ENCODE data around the gene TBC1D24. TPM values are rescaled to one million over a fixed set of nuclear protein-coding genes. Genes with fewer than 3 reads are reported as not detected.

Gene TBC1D24
- total RNA-seq, 1 experiment from 2014 or later: 15.8 TPM

DNA sequence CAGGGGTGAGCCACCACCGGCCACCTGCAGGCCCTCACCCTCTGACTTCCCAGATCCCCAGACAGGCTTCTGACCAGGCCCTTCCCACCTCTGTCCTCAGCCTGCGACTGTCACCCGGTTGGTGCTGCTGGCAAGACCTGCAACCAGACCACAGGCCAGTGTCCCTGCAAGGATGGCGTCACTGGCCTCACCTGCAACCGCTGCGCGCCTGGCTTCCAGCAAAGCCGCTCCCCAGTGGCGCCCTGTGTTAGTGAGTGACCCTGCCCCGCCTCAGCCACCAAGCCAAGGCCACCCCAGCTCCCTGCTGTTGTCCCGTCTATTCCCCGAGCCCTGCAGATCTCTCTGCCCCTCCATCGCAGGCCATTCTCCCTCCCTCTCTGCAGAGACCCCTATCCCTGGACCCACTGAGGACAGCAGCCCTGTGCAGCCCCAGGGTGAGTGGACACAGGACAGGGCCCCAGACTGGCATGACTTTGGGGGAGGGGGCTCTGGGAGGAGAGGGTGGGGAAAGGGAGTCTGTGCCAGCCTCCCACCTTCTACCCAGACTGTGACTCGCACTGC, 2.0 kb upstream of the TBC1D24 start:
- Histone ChIP-seq H2AFZ (ENCODE audit: low read length) (no peak overlapping the region), H4K20me1 (ENCODE audit: insufficient read depth, low read depth, low read length) (peaks cover 31% of the 10 kb centered on the region), H3K79me2 (ENCODE audit: low read length) (peaks cover 35% of the 10 kb centered on the region), H3K9ac (ENCODE audit: low read length) (peak overlapping the region; percentile 100), H3K4me3 (ENCODE audit: low read length) (peak overlapping the region; percentile 100; the same call in 1 of the 2 replicates), H3K36me3 (ENCODE audit: insufficient read depth, low read length) (no peaks in the 10 kb centered on the region), H3K9me2 (replicated peaks; ENCODE audit: insufficient read depth, low read length) (no peaks in the 10 kb centered on the region), H3K9me3 (ENCODE audit: low read length) (no peaks in the 10 kb centered on the region), H3K4me2 (ENCODE audit: low read depth, low read length, poor library complexity, severe bottlenecking) (peak overlapping the region; percentile 96), H3K4me1 (ENCODE audit: low read length) (peaks cover 77% of the 10 kb centered on the region), H3K27me3 (ENCODE audit: low read length) (no peaks in the 10 kb centered on the region), H3K27ac (ENCODE audit: low read length) (peak overlapping the region; percentile 91)
- DNase-seq: no peak

DNA sequence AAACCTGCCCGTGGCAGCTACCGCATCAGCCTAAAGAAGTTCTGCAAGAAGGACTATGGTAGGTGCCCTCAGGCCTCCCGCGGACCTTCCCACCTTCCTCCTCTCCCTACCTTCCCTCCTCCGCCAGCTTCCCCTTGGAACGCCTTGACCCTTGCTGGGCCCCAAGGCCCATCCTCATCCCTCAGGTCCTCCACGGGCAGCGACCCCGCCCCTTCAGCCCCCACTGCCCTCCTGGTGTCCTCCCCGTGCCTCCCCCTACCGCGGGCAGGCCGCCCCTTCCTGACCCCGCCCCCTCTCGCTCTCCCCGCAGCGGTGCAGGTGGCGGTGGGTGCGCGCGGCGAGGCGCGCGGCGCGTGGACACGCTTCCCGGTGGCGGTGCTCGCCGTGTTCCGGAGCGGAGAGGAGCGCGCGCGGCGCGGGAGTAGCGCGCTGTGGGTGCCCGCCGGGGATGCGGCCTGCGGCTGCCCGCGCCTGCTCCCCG, 1.4 kb upstream of the TBC1D24 start:
- H3K4me2 ChIP-seq (ENCODE audit: low read depth, low read length, poor library complexity, severe bottlenecking): peak overlapping the region; percentile 96
- peaks cover 40% of the 10 kb centered on the region for H3K79me2 ChIP-seq (ENCODE audit: low read length)
- H3K4me3 ChIP-seq (ENCODE audit: low read length): peak overlapping the region; percentile 100; the same call in 1 of the 2 replicates
- H4K20me1 ChIP-seq (ENCODE audit: insufficient read depth, low read depth, low read length): peaks cover 36% of the 10 kb centered on the region
- H3K36me3 ChIP-seq (ENCODE audit: insufficient read depth, low read length): no peaks in the 10 kb centered on the region
- no peaks in the 10 kb centered on the region for H3K27me3 ChIP-seq (ENCODE audit: low read length)
- no peak overlapping the region for H2AFZ ChIP-seq (ENCODE audit: low read length)
- H3K4me1 ChIP-seq (ENCODE audit: low read length): peaks cover 72% of the 10 kb centered on the region
- H3K27ac ChIP-seq (ENCODE audit: low read length): peak overlapping the region; percentile 91
- peak overlapping the region; percentile 100 for H3K9ac ChIP-seq (ENCODE audit: low read length)
- H3K9me2 ChIP-seq (replicated peaks; ENCODE audit: insufficient read depth, low read length): no peaks in the 10 kb centered on the region
- H3K9me3 ChIP-seq (ENCODE audit: low read length): no peaks in the 10 kb centered on the region
- peak; percentile 78 for DNase-seq

DNA sequence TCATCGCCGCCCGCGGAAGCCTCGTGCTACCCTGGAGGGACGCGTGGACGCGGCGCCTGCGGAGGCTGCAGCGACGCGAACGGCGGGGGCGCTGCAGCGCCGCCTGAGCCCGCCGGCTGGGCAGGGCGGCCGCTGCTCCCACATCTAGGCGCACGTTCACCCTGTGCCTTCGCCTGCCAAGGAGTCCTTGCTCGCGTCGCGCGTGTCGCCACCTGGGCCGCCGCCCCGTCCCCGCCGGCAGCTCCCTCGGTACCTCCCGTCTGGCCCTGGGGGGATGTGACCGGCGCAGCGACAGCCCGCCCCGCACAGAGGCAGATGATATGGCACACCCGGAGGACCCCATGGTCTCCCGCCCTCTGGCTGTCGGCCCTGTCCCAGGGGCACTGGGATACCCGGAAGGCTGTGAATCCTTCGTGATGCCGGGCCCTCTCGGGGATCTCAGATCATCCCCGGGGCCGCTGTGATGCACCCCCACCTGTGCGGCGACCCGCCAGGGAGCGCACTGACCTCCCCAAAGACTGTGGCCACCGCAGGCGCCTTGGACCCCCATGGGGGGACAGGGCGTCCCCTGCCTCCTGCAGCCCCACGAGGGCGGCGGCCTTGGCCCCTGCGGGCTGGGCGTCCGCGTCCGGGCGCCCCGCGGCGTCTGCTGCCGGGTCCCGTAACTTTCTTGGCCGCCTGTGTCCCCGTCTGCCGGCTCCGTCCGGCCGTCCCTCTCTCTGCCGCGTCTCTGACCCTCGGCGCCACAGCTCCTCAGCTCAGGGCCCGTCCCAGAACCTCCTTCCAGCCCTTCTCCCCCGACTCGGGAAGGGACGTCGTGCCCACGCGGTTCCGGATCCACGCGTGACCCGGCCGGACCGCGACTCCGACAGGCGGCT, 689 bp upstream of the TBC1D24 start:
- Histone ChIP-seq H3K79me2 (ENCODE audit: low read length) (peaks cover 46% of the 10 kb centered on the region), H3K4me1 (ENCODE audit: low read length) (peaks cover 65% of the 10 kb centered on the region), H2AFZ (ENCODE audit: low read length) (peak overlapping the region; percentile 50; the same call in 1 of the 2 replicates), H3K9me2 (replicated peaks; ENCODE audit: insufficient read depth, low read length) (no peaks in the 10 kb centered on the region), H4K20me1 (ENCODE audit: insufficient read depth, low read depth, low read length) (peaks cover 38% of the 10 kb centered on the region), H3K9me3 (ENCODE audit: low read length) (no peaks in the 10 kb centered on the region), H3K27me3 (ENCODE audit: low read length) (no peaks in the 10 kb centered on the region), H3K9ac (ENCODE audit: low read length) (peak overlapping the region; percentile 100), H3K27ac (ENCODE audit: low read length) (peak overlapping the region; percentile 91), H3K4me2 (ENCODE audit: low read depth, low read length, poor library complexity, severe bottlenecking) (peak overlapping the region; percentile 99), H3K4me3 (ENCODE audit: low read length) (peak overlapping the region; percentile 100), H3K36me3 (ENCODE audit: insufficient read depth, low read length) (no peaks in the 10 kb centered on the region)
- peak; percentile 83 for DNase-seq

DNA sequence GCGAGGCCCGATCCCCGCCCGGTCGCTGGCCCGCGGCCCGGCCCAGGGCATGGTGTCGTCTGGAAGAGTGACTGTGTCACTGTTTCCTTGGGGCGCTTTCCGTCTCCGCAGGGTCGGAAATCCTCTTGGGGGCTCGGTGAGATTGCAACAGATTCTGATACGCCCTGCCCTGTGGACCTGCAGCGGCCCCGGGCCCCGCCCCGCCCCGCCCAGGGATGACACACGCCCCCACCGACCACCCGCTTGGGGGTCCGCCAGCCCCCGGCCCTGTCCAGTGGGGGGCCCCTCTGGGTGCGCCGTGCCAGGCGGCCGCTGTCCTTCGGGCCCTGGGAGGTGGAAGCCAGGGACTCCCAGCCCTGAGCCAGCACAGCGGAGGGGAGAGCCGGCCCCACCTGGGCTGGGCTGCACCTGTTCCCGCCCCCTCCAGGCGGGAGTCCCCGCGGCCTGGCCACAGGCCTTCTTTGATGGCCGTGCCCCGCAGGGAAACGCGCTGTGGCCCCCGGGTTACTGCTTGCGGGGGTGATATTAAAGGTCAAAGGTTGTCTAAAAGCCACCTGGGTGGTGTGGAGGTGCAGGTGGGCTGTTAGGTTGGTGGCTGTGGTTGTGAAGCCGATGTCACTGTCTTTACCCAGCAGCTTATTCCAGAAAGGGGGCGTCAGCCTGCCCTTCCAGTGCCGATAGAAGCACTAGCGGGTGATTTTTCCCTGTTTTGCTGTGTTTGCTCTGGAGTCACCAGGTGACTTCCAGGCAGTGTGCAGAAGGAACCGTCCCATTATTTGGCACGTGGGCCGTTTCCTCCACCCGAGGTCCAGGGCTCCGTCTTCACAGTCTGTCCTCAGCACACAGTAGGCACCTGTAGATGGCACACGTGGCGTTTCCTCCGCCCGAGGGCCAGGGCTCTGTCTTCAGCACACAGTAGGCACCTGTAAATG, 752 bp downstream of the TBC1D24 start:
- Histone ChIP-seq H3K4me2 (ENCODE audit: low read depth, low read length, poor library complexity, severe bottlenecking) (peak overlapping the region; percentile 90), H3K9me2 (replicated peaks; ENCODE audit: insufficient read depth, low read length) (no peaks in the 10 kb centered on the region), H3K36me3 (ENCODE audit: insufficient read depth, low read length) (no peaks in the 10 kb centered on the region), H3K79me2 (ENCODE audit: low read length) (peaks cover 54% of the 10 kb centered on the region), H2AFZ (ENCODE audit: low read length) (no peak overlapping the region), H3K4me1 (ENCODE audit: low read length) (peaks cover 50% of the 10 kb centered on the region), H3K9me3 (ENCODE audit: low read length) (no peaks in the 10 kb centered on the region), H3K9ac (ENCODE audit: low read length) (peak overlapping the region; percentile 85), H3K27me3 (ENCODE audit: low read length) (no peaks in the 10 kb centered on the region), H3K27ac (ENCODE audit: low read length) (0 out of 2 replicates have a peak overlapping the region, but pooled peaks have one; percentile 13), H4K20me1 (ENCODE audit: insufficient read depth, low read depth, low read length) (peaks cover 38% of the 10 kb centered on the region), H3K4me3 (ENCODE audit: low read length) (peak overlapping the region; percentile 82)
- peak; percentile 79 for DNase-seq

DNA sequence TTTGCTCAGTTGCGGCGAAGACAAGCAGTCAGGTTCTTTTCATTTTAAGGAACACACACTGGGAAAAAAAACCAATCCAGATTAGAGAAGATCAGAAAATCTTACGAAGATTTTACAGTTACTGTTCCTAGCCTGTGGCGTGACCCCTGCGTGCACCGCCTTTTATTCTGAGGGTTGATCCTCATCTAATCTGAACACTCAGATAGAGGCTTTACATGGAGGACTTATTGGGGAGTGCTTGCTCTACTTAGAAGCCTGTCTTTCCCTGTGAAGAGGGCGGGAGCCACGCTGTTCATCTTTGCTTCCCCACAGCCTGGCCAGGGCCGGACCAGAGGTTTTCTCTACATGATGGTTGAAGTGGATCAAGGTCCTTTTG, 1.4 kb downstream of the TBC1D24 start:
- 0 out of 2 replicates have a peak overlapping the region, but pooled peaks have one; percentile 85 for H3K9ac ChIP-seq (ENCODE audit: low read length)
- H3K79me2 ChIP-seq (ENCODE audit: low read length): peaks cover 59% of the 10 kb centered on the region
- H3K9me2 ChIP-seq (replicated peaks; ENCODE audit: insufficient read depth, low read length): no peaks in the 10 kb centered on the region
- H4K20me1 ChIP-seq (ENCODE audit: insufficient read depth, low read depth, low read length): peaks cover 38% of the 10 kb centered on the region
- H3K27me3 ChIP-seq (ENCODE audit: low read length): no peaks in the 10 kb centered on the region
- no peaks in the 10 kb centered on the region for H3K9me3 ChIP-seq (ENCODE audit: low read length)
- no peak overlapping the region for H2AFZ ChIP-seq (ENCODE audit: low read length)
- H3K36me3 ChIP-seq (ENCODE audit: insufficient read depth, low read length): no peaks in the 10 kb centered on the region
- peaks cover 44% of the 10 kb centered on the region for H3K4me1 ChIP-seq (ENCODE audit: low read length)
- peak overlapping the region; percentile 82 for H3K4me3 ChIP-seq (ENCODE audit: low read length)
- no peak for DNase-seq
- no peak overlapping the region for H3K27ac ChIP-seq (ENCODE audit: low read length)
- peak overlapping the region; percentile 90 for H3K4me2 ChIP-seq (ENCODE audit: low read depth, low read length, poor library complexity, severe bottlenecking)

DNA sequence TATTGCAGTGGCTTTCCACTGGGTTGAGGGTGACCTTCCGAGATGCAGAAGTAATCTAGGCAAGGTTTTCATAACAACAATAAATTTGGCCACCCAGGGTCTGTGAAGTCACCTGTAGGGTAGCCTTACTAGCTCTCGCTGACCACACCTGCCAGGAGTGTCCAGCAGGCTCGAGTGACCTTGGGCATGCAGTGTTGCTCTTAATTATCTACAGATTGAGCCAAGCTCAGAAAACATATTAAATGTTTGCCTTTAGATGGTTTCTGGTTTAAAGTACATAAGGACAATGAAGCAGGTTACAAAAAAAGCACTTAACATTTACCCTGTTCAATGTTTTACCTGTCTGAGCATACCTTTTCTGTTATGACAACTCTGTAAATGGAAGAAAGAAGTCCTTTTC, 1.8 kb downstream of the TBC1D24 start:
- H3K4me1 ChIP-seq (ENCODE audit: low read length): peaks cover 40% of the 10 kb centered on the region
- no peak for DNase-seq
- no peak overlapping the region for H3K27ac ChIP-seq (ENCODE audit: low read length)
- H3K79me2 ChIP-seq (ENCODE audit: low read length): peaks cover 61% of the 10 kb centered on the region
- H3K4me3 ChIP-seq (ENCODE audit: low read length): no peak overlapping the region
- H3K36me3 ChIP-seq (ENCODE audit: insufficient read depth, low read length): no peaks in the 10 kb centered on the region
- no peak overlapping the region for H3K4me2 ChIP-seq (ENCODE audit: low read depth, low read length, poor library complexity, severe bottlenecking)
- no peak overlapping the region for H2AFZ ChIP-seq (ENCODE audit: low read length)
- peaks cover 38% of the 10 kb centered on the region for H4K20me1 ChIP-seq (ENCODE audit: insufficient read depth, low read depth, low read length)
- H3K9me2 ChIP-seq (replicated peaks; ENCODE audit: insufficient read depth, low read length): no peaks in the 10 kb centered on the region
- no peaks in the 10 kb centered on the region for H3K27me3 ChIP-seq (ENCODE audit: low read length)
- no peak overlapping the region for H3K9ac ChIP-seq (ENCODE audit: low read length)
- no peaks in the 10 kb centered on the region for H3K9me3 ChIP-seq (ENCODE audit: low read length)

DNA sequence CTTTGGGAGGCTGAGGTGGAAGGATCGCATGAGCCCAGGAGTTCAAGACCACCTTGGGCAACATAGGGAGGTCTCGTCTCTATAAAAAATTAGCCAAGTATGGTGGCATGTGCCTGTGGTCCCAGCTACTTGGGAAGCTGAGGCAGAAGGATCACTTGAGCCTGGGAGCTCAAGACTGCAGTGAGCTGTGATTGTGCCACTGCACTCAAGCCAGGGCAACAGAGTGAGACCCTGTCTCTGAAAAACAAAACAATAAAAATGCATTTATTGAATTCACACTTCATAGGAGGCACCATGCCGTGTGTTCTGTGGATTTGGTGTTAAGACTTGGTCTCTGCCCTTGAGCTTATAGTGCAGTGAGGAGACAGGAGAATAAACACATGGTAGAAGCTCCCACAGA, 2.4 kb downstream of the TBC1D24 start:
- Histone ChIP-seq H3K4me2 (ENCODE audit: low read depth, low read length, poor library complexity, severe bottlenecking) (no peak overlapping the region), H3K9ac (ENCODE audit: low read length) (no peak overlapping the region), H3K79me2 (ENCODE audit: low read length) (peaks cover 64% of the 10 kb centered on the region)

More for the DNA sequence above, 2.4 kb downstream of the TBC1D24 start:
- Histone ChIP-seq H3K4me1 (ENCODE audit: low read length) (peaks cover 34% of the 10 kb centered on the region), H4K20me1 (ENCODE audit: insufficient read depth, low read depth, low read length) (peaks cover 36% of the 10 kb centered on the region), H2AFZ (ENCODE audit: low read length) (no peak overlapping the region), H3K9me3 (ENCODE audit: low read length) (no peaks in the 10 kb centered on the region), H3K36me3 (ENCODE audit: insufficient read depth, low read length) (no peaks in the 10 kb centered on the region), H3K9me2 (replicated peaks; ENCODE audit: insufficient read depth, low read length) (no peaks in the 10 kb centered on the region), H3K27ac (ENCODE audit: low read length) (no peak overlapping the region), H3K4me3 (ENCODE audit: low read length) (no peak overlapping the region), H3K27me3 (ENCODE audit: low read length) (no peaks in the 10 kb centered on the region)
- DNase-seq: no peak
